HG03565 (cell line): Measurements from ENCODE around the gene LGR4.

Experiments
- ATAC-seq: cut with Tn5 transposase; IDR thresholded peaks from one replicate; pipeline ENCODE4 v1.9.1; 2021; ENCODE audit warnings: mild to moderate bottlenecking, moderate library complexity; ENCODE audit not compliant: unreplicated experiment

Gene LGR4

DNA sequence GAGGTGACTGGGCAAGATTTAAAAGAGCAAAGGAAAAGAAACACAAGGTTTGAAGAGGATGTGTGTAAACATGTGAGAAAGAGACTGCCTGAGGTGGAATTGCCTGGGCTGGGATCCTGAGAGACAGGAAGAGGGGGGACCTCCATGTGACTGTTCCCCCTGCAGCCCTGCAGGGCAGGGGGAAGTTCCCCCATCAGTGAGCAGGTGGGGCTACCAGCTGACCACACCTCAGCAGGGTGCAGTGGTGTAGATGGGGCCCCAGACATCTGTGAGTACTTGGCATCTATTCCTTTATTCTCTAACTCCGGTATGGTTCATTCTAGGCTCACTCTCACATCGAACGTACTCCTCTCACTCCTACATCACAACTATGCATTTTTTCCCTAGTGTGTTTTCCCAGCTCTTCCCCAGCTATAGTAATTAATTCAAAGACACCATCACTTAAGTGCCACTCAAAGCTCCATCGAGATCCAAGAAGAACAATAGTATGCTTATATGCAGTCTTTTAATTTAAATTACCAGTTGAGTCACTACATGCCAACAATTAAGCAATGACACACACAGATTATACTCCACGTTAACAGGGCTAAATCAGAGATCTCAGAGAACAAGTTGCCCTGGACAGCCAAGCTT, 42.7 kb downstream of the LGR4 start:
- ATAC-seq: no peak

- ATAC-seq: no peak
Observed at GRCh38 chr11:27427183-27427980, 45.2 kb downstream of the LGR4 start.

DNA sequence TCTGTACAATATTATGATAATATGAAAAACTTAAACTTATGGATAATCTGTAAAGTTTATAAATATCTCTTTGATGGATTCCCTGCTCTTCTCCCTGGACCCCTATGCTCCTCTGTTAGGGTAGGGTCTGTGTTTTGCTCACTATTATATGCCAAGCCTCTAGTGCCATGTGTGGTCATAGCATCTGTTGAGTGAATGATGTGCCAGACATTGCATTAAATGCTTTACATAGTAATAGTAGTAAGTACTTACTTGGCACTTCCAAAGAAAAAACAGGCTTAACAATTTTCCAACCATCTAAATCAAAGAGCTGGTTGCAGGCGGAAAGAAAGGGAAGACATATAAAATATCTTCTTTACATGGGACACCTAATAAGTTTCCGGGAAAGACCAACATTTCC, 46.8 kb downstream of the LGR4 start:
- no peak for ATAC-seq

DNA sequence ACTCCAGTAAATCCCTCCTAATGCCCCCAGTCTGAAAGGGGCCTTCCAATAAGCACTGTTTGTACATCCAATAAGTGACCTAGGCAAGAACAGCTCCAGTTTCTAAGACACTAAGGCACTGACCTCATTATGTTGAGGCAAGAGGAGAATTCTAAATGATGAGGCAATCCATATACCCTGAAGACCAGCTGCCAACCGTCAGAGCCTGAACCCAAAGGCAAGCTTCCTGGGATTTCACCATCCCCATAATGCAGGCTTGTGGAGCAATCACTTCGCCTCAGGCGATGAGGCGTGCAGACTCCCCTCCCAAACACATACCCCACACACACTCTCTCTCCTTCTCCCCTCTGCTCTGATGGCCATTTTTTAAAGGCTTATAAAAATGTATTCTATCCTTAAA, 49.5 kb downstream of the LGR4 start:
- ATAC-seq: no peak

- ATAC-seq: no peak
Observed at GRCh38 chr11:27421819-27422494, 50.6 kb downstream of the LGR4 start.

DNA sequence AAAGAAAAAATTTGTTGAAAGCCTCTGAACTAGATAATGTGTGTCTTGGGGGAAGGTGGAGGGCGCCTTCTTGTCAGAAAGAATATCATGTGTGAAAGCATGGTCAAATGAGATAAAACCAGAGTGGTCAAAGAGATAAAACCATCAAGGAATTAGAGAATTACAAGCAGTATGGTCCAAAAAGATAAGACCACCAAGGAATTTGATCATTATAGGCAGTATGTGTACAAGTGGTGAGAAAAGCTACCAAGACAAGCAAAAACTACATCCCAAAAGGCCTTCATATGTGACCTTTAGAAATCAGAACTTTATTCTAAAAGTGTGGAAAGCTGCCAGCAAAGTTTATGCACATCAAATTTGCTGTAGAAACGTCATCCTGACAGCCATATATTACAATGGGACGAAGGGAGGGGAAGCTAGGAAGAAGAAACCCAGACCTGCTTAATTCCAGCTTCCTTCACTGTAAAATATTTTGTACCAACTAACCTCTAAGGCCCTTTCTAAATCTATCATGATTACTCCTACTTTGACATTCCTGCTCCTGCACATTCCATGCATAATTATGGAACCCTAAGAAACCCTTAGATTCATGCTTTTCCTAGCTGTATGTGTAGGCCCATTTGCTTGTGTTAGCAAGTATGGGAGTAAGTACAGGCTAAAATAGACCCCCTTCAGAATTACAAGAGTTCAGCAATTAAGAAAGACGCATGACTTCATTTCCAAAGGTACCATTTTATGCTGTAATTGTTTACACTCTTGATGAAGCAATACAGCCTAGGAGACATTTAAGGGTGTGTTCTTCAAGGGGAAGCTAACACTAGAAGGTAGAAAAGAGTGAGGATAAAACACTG, 51.6 kb downstream of the LGR4 start:
- no peak for ATAC-seq

- no peak for ATAC-seq
Observed at GRCh38 chr11:27420217-27420616, 52.4 kb downstream of the LGR4 start.

DNA sequence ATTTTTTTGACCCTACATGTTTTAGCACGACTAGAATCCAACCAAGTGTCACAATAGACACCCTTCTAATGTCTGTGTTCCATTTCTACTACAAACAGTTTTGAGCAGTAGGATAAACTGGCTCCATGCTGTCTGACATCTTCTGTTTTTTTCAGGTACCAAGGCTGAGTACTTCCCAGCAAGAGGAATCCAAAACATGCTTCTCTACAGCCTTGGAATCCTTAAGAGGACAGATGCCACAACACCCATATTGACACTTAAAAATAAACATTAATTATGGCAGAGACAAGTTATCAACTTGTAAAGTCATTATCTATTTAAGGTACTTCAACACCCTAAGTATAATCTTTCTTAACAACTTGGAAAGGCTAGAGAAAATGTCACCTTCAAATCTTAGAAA, 54.2 kb downstream of the LGR4 start:
- ATAC-seq: no peak

GRCh38 chr11:27416568-27417176, 55.9 kb downstream of the LGR4 start:
- ATAC-seq: no peak

GRCh38 chr11:27414644-27415043, 57.9 kb downstream of the LGR4 start:
- ATAC-seq: no peak

DNA sequence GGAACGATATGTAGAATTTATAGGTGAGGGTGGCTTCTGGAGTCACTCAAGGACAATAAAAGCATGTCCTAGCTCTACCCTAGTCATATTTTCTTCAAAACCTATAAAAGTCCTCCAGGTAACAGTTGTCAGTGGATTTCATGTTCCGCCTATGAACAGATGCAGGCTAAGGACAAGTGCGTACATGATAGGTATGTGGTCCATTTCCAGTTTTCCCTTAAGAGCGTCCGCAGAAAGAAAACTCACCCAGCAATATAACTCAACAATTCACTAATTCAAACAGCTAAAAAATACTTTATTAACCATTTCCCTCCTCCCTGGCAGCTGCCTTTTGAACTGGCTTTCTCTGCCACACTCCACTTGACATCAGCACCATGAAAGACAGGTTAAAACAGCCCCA, 59.4 kb downstream of the LGR4 start:
- ATAC-seq: no peak

GRCh38 chr11:27412192-27412691, 60.3 kb downstream of the LGR4 start:
- no peak for ATAC-seq

- no peak for ATAC-seq
Observed at GRCh38 chr11:27411328-27411727, 61.3 kb downstream of the LGR4 start.

GRCh38 chr11:27410272-27410671, 62.3 kb downstream of the LGR4 start:
- ATAC-seq: no peak

DNA sequence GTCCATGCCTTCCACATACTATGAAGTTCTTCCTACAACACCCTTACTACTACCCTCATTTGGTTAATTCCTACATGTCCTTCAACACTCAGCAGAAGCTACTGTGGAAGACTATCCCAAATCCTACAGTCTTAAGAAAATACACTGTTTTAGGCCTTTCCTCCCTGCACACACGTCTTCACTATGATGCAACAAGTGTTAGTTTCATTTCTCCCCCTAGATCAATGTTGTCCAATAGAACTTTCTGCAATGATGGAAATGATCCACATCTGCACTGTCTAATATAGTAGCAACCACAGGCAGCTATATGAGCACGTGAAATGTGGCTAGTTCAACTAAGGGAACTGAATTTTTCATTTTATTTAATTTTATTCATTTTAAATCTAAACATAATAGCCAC, 62.8 kb downstream of the LGR4 start:
- ATAC-seq: no peak

DNA sequence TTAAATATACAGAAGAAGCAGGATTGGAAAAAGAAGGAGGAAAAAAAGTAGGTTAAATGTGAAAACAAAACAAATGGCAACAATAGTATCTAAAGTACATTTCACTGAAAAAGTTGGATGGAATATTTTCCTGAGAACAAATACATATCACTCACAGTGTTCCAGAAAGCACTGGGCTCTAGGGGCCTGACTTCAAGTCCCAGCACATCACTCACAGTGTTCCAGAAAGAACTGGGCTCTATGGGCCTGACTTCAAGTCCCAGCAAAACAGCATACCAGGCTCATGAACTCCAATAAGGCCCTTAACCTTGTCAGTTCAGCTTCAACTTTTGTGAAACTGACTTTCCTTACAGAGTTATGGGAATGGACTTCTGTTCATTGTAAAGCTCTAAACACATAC, 63.5 kb downstream of the LGR4 start:
- ATAC-seq: no peak

GRCh38 chr11:27408246-27408800, 64.3 kb downstream of the LGR4 start:
- no peak for ATAC-seq

- ATAC-seq: no peak
Observed at GRCh38 chr11:27406498-27407354, 65.9 kb downstream of the LGR4 start.

DNA sequence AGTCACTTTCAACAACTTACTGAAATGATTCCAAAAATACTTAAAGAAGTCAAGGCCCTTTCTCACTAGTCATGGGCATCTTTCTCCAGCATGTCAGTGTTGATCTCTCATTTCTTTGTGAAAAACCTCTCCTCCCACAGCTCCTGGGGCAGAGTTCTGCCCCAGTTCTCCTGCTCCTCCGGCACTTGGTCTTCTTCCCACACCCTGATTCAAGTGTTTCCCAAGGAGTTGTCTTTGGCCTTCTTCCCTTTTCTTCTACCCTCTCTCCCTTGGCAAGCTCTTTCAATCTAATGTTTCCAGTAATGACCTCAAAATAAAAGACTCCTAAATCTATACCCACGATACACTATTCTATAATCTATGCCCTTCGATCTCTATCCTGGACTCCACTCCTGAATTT, 67.5 kb downstream of the LGR4 start:
- no peak for ATAC-seq
